ENCODE results near the gene CLOCK. TPM values are rescaled to one million over a fixed set of nuclear protein-coding genes. Genes with fewer than 3 reads are reported as not detected.

CLOCK gene
- total RNA-seq, 4 donors from 2014 or later, result 18.7 to 30.4 (median 27.0) TPM

DNA sequence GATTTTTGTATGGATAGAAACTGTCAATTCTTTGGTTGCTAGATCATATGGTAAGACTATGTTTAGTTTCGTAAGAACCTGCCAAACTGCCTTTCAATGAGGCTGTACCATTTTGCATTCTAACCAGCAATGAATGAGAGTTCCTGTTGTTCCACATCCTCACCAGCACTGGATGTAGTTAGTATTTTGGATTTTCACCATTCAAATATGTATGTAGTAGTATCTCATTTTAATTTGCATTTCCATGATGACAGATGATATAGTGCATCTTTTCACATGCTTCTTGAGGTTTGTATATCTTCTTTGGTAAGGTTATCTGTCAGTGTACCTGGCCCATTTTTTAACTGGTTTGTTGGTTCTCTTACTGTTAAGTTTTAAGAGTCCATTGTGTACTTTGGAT lies 34.6 kb downstream of the CLOCK start:
- DNase-seq (ENCODE audit: low spot score) (no peak), ATAC-seq (ENCODE audit: low FRiP score) (no peak)
- TF ChIP-seq, protein P1, sequence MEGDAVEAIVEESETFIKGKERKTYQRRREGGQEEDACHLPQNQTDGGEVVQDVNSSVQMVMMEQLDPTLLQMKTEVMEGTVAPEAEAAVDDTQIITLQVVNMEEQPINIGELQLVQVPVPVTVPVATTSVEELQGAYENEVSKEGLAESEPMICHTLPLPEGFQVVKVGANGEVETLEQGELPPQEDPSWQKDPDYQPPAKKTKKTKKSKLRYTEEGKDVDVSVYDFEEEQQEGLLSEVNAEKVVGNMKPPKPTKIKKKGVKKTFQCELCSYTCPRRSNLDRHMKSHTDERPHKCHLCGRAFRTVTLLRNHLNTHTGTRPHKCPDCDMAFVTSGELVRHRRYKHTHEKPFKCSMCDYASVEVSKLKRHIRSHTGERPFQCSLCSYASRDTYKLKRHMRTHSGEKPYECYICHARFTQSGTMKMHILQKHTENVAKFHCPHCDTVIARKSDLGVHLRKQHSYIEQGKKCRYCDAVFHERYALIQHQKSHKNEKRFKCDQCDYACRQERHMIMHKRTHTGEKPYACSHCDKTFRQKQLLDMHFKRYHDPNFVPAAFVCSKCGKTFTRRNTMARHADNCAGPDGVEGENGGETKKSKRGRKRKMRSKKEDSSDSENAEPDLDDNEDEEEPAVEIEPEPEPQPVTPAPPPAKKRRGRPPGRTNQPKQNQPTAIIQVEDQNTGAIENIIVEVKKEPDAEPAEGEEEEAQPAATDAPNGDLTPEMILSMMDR (IDR thresholded peaks at IDR 0.05), result no peak

DNA sequence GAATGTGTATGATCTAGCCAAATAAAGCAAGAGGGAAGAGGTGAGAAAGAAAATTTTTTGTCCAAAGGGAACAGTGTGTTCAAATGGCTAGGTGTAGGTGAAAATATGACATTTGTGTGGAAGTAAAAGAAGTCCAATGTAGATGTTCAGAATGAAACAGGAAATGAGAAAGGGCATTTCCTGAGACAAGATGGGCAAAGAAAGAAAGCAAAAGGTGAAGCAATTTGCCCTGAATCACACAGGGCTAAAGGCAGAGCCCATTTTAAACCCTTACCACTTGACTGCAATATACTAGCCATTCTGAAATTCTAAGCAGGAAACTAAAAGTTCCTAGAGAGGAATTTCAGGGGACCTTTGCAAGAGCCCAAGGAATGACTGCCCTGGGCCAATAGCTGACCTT lies 36.0 kb downstream of the CLOCK start:
- ATAC-seq (ENCODE audit: low FRiP score), result no peak
- DNase-seq (ENCODE audit: low spot score), result no peak
- TF ChIP-seq, protein P1 (IDR thresholded peaks at IDR 0.05), result no peak

DNA sequence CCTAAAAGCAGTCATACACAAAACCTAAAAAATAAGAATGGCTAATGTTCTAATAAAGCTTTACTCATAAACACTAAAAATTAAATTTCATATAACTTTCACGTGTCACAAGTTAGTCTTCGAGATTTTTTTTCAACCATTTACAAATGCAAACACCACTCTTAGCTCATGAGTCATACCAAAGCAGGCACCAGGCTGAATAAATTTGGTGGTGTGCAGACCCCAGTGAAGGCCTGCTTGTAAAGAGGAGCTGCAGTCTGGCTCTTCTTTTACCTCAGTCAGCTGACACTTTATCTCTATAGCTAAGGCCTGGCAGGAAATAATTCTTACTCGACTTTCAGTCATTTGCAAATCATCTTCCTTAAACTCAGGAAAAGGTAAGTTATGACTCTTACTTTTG lies 37.4 kb downstream of the CLOCK start:
- TF ChIP-seq, protein P1 (IDR thresholded peaks at IDR 0.05), result no peak
- no peak for ATAC-seq (ENCODE audit: low FRiP score)
- no peak for DNase-seq (ENCODE audit: low spot score)

DNA sequence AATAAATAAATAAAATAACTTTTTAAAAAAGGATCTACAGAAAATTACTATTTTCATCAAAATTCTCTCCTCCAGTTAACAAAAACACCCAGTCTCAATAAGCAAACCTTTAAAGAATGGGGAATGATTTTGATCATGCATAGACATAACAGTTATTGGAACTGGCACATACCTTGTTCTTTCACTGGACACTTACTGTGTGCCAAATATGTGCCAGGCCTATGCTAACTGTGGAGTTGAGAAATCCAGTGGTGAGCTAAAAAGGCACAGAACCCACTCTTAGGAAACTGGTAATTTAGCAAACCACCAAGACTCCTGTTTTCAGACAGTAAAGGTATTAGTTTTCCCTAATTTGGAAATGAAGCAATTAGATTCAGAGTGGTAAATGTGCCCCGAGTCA lies 39.1 kb downstream of the CLOCK start:
- TF ChIP-seq, protein P1 (IDR thresholded peaks at IDR 0.05), result no peak
- DNase-seq (ENCODE audit: low spot score) (no peak), ATAC-seq (ENCODE audit: low FRiP score) (no peak)

DNA sequence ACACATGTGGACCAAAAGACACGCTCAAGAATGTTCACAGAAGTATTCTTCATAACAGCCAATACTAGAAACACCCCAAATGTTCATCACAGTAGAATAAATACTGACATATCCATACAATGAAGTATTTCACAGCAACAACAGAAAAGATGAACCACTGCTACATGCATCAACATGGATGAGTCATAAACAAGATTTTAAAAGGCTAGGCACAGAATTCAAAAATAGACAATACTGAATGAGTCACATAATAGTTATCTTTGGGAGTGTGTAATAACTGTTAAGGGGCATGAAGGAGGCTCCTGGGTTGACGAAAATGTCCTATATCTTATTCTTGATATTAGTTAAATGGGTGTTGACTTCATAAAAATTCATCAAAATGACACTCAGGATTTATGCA lies 43.5 kb downstream of the CLOCK start:
- peak; percentile 32 for ATAC-seq (ENCODE audit: low FRiP score)

DNA sequence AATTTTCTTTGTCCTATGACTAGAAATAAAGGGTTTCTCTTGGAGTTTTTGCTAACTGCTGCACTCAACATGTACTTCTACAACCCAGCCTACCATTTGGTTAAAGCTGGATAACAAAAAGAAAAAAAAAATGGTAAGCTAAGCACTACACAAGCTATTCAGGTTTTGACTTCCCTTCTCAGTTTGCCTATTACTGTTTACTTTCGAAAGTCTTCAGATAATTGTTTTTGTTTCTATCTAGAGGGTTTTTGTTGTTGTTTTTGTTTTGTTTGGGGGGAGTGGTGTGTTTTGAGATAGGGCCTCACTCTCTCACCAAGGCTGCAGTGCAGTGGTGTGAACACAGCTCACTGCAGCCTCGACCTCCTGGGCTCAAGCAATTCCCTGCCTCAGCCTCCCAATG lies 46.6 kb downstream of the CLOCK start:
- DNase-seq (ENCODE audit: low spot score), result no peak

More for the DNA sequence above, 43.5 kb downstream of the CLOCK start:
- TF ChIP-seq, protein P1 (IDR thresholded peaks at IDR 0.05), result no peak
- DNase-seq (ENCODE audit: low spot score), result no peak

DNA sequence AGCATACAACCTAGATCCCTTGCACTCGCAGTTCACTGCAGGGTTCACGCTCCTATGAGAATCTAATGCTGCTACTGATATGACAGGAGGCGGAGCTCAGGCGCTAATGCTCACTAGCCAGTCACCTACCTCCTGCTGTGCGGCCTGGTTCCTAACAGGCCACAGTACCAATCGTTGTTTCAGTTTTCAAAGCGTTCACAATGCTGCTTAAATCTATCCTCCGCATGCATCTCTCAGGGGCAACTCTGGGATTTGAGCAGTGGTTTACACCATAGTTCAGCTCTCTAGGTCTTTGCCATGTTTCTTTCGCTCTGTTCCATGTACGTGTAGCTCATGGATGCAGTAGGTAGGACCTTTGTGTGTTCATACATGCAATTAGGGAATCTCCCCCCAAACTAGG lies 47.2 kb downstream of the CLOCK start:
- TF ChIP-seq, protein P1 (IDR thresholded peaks at IDR 0.05), result no peak
- no peak for ATAC-seq (ENCODE audit: low FRiP score)
- DNase-seq (ENCODE audit: low spot score), result no peak

More for the DNA sequence above, 46.6 kb downstream of the CLOCK start:
- ATAC-seq (ENCODE audit: low FRiP score), result no peak
- TF ChIP-seq, protein P1 (IDR thresholded peaks at IDR 0.05), result no peak

Data from omental fat pad (tissue), 4 donors.